ENCODE measurements around the gene ERGIC1. TPM values are rescaled to one million over a fixed set of nuclear protein-coding genes. Genes with fewer than 3 reads are reported as not detected.

Gene ERGIC1
- total RNA-seq, 1 experiment from 2014 or later: 77.0 TPM

- Histone ChIP-seq H3K4me2 (ENCODE audit: insufficient read depth, insufficient read length, low read length) (no peak overlapping the region), H3T11ph (ENCODE audit: low read length) (no peak overlapping the region), H3K9me3 (ENCODE audit: control insufficient read depth, low read depth, low read length) (no peaks in the 10 kb centered on the region), H3K9ac (ENCODE audit: extremely low read depth, insufficient read length, low read length) (no peak overlapping the region), H3K14ac (ENCODE audit: insufficient read depth, low read length) (peak overlapping the region; percentile 25; the same call in 1 of the 2 replicates), H2BK15ac (ENCODE audit: low read depth, low read length) (no peak overlapping the region), H4K20me1 (ENCODE audit: control insufficient read depth, insufficient read depth, insufficient read length) (no peaks in the 10 kb centered on the region), H3K4me1 (ENCODE audit: insufficient read depth, low read length) (no peaks in the 10 kb centered on the region; the same call in none of the 2 replicates), H2BK5ac (ENCODE audit: insufficient read length, low read length) (no peak overlapping the region), H3K23me2 (ENCODE audit: insufficient read length, low read depth, low read length, poor library complexity, severe bottlenecking) (no peaks in the 10 kb centered on the region), H2AK5ac (ENCODE audit: insufficient read length, low read length) (no peak overlapping the region), H3K18ac (ENCODE audit: insufficient read length, low read depth, low read length) (no peak overlapping the region), H2AFZ (ENCODE audit: low read length) (no peak overlapping the region), H2BK120ac (ENCODE audit: low read depth, low read length, poor library complexity, severe bottlenecking) (no peak overlapping the region), H3K27ac (ENCODE audit: insufficient read length, low read depth, low read length) (no peak overlapping the region), H3K56ac (ENCODE audit: insufficient read length, low read depth, low read length) (no peak overlapping the region), H3K23ac (ENCODE audit: insufficient read length, low read depth, low read length) (no peak overlapping the region), H3K4ac (ENCODE audit: low read depth, low read length) (no peak overlapping the region), H4K8ac (replicated peaks; ENCODE audit: insufficient read length, low read depth, low read length) (no peak overlapping the region), H3K79me2 (ENCODE audit: insufficient read depth, low read length) (no peaks in the 10 kb centered on the region), H2BK12ac (ENCODE audit: insufficient read length, low read depth, low read length) (no peak overlapping the region), H2BK20ac (ENCODE audit: low read depth, low read length, poor library complexity, severe bottlenecking) (no peak overlapping the region), H3K27me3 (ENCODE audit: insufficient read depth, low read length) (no peaks in the 10 kb centered on the region), H4K5ac (ENCODE audit: insufficient read length, low read depth, low read length) (no peak overlapping the region), H3K79me1 (ENCODE audit: insufficient read depth, low read depth, low read length, poor library complexity, severe bottlenecking) (peaks cover 5% of the 10 kb centered on the region), H4K91ac (ENCODE audit: insufficient read length, low read depth, low read length) (no peak overlapping the region)
- no peak for TF ChIP-seq CTCF (conservative IDR thresholded peaks at IDR 0.05)
- no CpG with 5 or more reads among the region's 3 CpGs for WGBS (ENCODE audit: extremely low coverage, insufficient read length, low lambda C conversion rate)
- no peaks in the 10 kb centered on the region for H3K27me3 Mint-ChIP-seq (ENCODE audit: low read depth)
- peak overlapping the region in 1 of 2 experiments; percentile 36; a peak in 1 of 5 replicates for H3K4me3 Mint-ChIP-seq
- H3K4me1 Mint-ChIP-seq: peaks cover 7 to 16% of the 10 kb centered on the region in 2 experiments
- no peaks in the 10 kb centered on the region for H3K9me3 Mint-ChIP-seq
- H3K27ac Mint-ChIP-seq: peak overlapping the region in 1 of 3 experiments; percentile 44; a peak in 2 of 7 replicates
- DNase-seq: no peak
- H3K36me3 Mint-ChIP-seq (ENCODE audit: insufficient read depth in 1 of 3, low read depth in 3 of 3): peaks cover 0 to 2% (median 0%) of the 10 kb centered on the region in 3 experiments; a peak in 1 of 7 replicates
Observed at GRCh38 chr5:172873513-172873912, 39.5 kb downstream of the ERGIC1 start.

All from H9 (cell line).